GM19324 (cell line): ENCODE measurements around the gene NDOR1.

Source experiments
- ATAC-seq: cut with Tn5 transposase; IDR thresholded peaks from one replicate; pipeline ENCODE4 v1.9.1; 2021; ENCODE audit warnings: mild to moderate bottlenecking, moderate library complexity; ENCODE audit not compliant: unreplicated experiment, low FRiP score

Gene NDOR1

GRCh38 chr9:137205126-137206069 lies at the start of gene NDOR1, which contains the start of gene TMEM203:
Gene NDOR1 (plus strand): TSS chr9:137205700. CDS start chr9:137205778, 78 bp downstream.
Gene TMEM203 (minus strand): TSS chr9:137205648. CDS start chr9:137205414, 234 bp downstream.
- peak; percentile 44 for ATAC-seq

- ATAC-seq: no peak
These were observed 48.7 kb upstream of the NDOR1 start for GRCh38 chr9:137156567-137157375.

GRCh38 chr9:137157618-137158415 lies 47.7 kb upstream of the NDOR1 start:
- no peak for ATAC-seq

GRCh38 chr9:137158625-137159024 lies 46.9 kb upstream of the NDOR1 start:
- ATAC-seq: no peak

- ATAC-seq: no peak
These were observed 46.1 kb upstream of the NDOR1 start for GRCh38 chr9:137159105-137160053.

GRCh38 chr9:137160054-137160425 lies 45.5 kb upstream of the NDOR1 start:
- ATAC-seq: no peak

- no peak for ATAC-seq
These were observed 44.6 kb upstream of the NDOR1 start for GRCh38 chr9:137160716-137161557.

GRCh38 chr9:137161558-137162486 lies 43.7 kb upstream of the NDOR1 start:
- no peak for ATAC-seq

- no peak for ATAC-seq
These were observed 42.8 kb upstream of the NDOR1 start for GRCh38 chr9:137162505-137163364.

GRCh38 chr9:137163365-137163715 lies 42.2 kb upstream of the NDOR1 start:
- no peak for ATAC-seq

- no peak for ATAC-seq
These were observed 41.7 kb upstream of the NDOR1 start for GRCh38 chr9:137163805-137164204.

GRCh38 chr9:137164370-137165249 lies 40.9 kb upstream of the NDOR1 start:
- ATAC-seq: no peak

- ATAC-seq: no peak
These were observed 40.2 kb upstream of the NDOR1 start for GRCh38 chr9:137165250-137165836.

- ATAC-seq: no peak
These were observed 38.9 kb upstream of the NDOR1 start for GRCh38 chr9:137166380-137167229.
